OCI-LY1 (cell line): ENCODE results near the gene OS9.

ENCODE experiments used
- H2AFZ ChIP-seq: fragments of 200-600 bp; sonication (generic), shearing (Covaris generic); 2 replicates; pipeline ENCODE4 v1.6.0; 2014; ENCODE audit warnings: antibody characterized with exemption, mild to moderate bottlenecking, low read length
- H3F3A ChIP-seq: fragments of 200-600 bp; sonication (generic), shearing (Covaris generic); 2 replicates; pipeline ENCODE4 v1.6.0; 2014; ENCODE audit warnings: mild to moderate bottlenecking, antibody characterized with exemption, low read length, moderate library complexity; ENCODE audit not compliant: insufficient read depth
- H3K27ac ChIP-seq: fragments of 200-600 bp; sonication (generic); 2 replicates; pipeline ENCODE4 v1.5.1; 2014; ENCODE audit warnings: low read length, mixed run types, mild to moderate bottlenecking, low read depth; ENCODE audit not compliant: poor library complexity, severe bottlenecking
- H3K27me3 ChIP-seq: fragments of 200-600 bp; sonication (generic); 2 replicates; pipeline ENCODE4 v1.6.0; 2014; ENCODE audit warnings: antibody characterized with exemption, mild to moderate bottlenecking, low read length, moderate library complexity; ENCODE audit not compliant: insufficient read depth
- H3K36me3 ChIP-seq: fragments of 200-600 bp; sonication (generic); 2 replicates; pipeline ENCODE4 v1.6.1; 2014; ENCODE audit warnings: mild to moderate bottlenecking, antibody characterized with exemption, low read length, moderate library complexity, mixed read lengths; ENCODE audit not compliant: insufficient read depth
- H3K4me1 ChIP-seq: fragments of 200-600 bp; sonication (generic); 2 replicates; pipeline ENCODE4 v1.5.1; 2014; ENCODE audit warnings: mild to moderate bottlenecking, low read length, moderate library complexity; ENCODE audit not compliant: insufficient read depth, severe bottlenecking
- H3K4me2 ChIP-seq: fragments of 200-600 bp; sonication (generic), shearing (Covaris generic); 2 replicates; pipeline ENCODE4 v1.6.1; 2014; ENCODE audit warnings: low read length
- H3K4me3 ChIP-seq: fragments of 200-600 bp; sonication (generic); 2 replicates; pipeline ENCODE4 v1.5.1; 2014; ENCODE audit warnings: low read length, low read depth, mild to moderate bottlenecking, mixed read lengths; ENCODE audit not compliant: poor library complexity, severe bottlenecking
- H3K79me2 ChIP-seq: fragments of 200-600 bp; shearing (Covaris generic); 2 replicates; pipeline ENCODE4 v1.6.1; 2016; ENCODE audit warnings: mixed run types, low read length, mixed read lengths; ENCODE audit not compliant: insufficient read depth
- H3K9ac ChIP-seq: fragments of 200-600 bp; sonication (generic), shearing (Covaris generic); 2 replicates; pipeline ENCODE4 v1.6.1; 2014; ENCODE audit warnings: mild to moderate bottlenecking, low read length, mixed read lengths
- H3K9me2 ChIP-seq: fragments of 200-600 bp; sonication (generic), shearing (Covaris generic); 2 replicates; pipeline ENCODE4 v1.6.1; 2014; ENCODE audit warnings: low read depth, mild to moderate bottlenecking, low read length, mixed read lengths
- H3K9me3 ChIP-seq: fragments of 200-600 bp; shearing (Covaris generic); 2 replicates; pipeline ENCODE4 v1.6.1; 2014; ENCODE audit warnings: low read length, mixed read lengths
- H4K20me1 ChIP-seq: fragments of 200-600 bp; sonication (generic), shearing (Covaris generic); 2 replicates; pipeline ENCODE4 v1.6.0; 2016; ENCODE audit warnings: mild to moderate bottlenecking, low read length; ENCODE audit not compliant: insufficient read depth
- CTCF ChIP-seq: fragments of 200-600 bp; sonication (generic), shearing (Covaris generic); IDR thresholded peaks from 2 replicates; pipeline ENCODE4 v1.5.1; 2017; ENCODE audit warnings: mild to moderate bottlenecking, antibody characterized with exemption, low read length, moderate library complexity, mixed read lengths
- EZH2 ChIP-seq: fragments of 200-600 bp; sonication (generic), shearing (Covaris generic); IDR thresholded peaks from 2 replicates; pipeline ENCODE4 v1.8.0; 2017; ENCODE audit warnings: borderline replicate concordance, mixed run types, mild to moderate bottlenecking, antibody characterized with exemption, low read length, moderate library complexity, mixed read lengths

OS9 gene

GRCh38 chr12:57770734-57771133 lies 76.8 kb downstream of the OS9 start:
- Histone ChIP-seq H3F3A (no peaks in the 10 kb centered on the region), H3K4me3 (peak overlapping the region; percentile 75), H3K9me2 (no peaks in the 10 kb centered on the region), H3K79me2 (no peaks in the 10 kb centered on the region), H4K20me1 (no peaks in the 10 kb centered on the region), H3K36me3 (peaks cover 35% of the 10 kb centered on the region), H3K9me3 (no peaks in the 10 kb centered on the region), H2AFZ (no peak overlapping the region), H3K27me3 (peaks cover 5% of the 10 kb centered on the region), H3K9ac (no peak overlapping the region; the same call in 1 of the 2 replicates), H3K27ac (no peak overlapping the region), H3K4me2 (peak overlapping the region; percentile 90), H3K4me1 (peaks cover 24% of the 10 kb centered on the region)
- TF ChIP-seq EZH2 (no peak), CTCF (no peak)
